Limb (tissue), 2 donors: ENCODE measurements around the gene CLIC6.

Experiments
- DNase-seq, 2 donors: peaks; one replicate each; pipeline ENCODE4 v3.0.0-alpha.2; 2016; ENCODE audit errors: extremely low spot score in 2 of 2

Gene CLIC6

DNA sequence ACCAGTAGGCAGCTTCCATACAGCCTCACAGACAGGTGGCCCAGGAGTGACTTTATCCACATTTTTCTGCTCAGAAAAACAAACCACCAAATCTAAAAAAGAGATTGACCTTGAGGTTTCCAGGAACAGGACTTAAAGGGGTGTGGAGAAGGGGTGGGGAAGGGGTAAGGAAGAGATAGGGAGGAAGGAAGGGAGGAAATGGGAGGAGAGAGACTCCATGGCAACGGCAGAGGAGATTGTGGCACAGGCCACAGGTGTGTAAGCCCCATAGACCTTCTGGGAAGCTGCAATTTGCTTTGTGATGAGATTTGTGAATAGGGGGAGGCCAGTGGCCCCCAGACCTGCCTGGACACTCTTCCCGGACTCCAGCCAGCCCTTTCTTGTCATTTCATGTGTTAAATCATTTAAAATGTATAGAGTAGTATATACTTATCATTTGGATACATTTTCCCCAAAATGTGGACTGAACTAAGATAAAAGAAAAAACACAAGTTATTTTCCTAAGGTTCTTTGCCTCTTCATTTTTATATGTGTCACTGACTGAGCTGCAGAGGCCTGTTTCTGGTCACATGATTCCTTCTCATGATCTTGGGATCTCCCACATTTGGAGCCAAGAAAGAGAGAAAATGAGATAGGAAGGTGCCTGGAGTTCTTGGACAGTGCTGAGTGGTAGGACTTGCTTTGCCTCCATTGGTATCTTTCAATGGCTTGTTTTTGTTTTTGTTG, 55.5 kb downstream of the CLIC6 start:
- no peak for DNase-seq

DNA sequence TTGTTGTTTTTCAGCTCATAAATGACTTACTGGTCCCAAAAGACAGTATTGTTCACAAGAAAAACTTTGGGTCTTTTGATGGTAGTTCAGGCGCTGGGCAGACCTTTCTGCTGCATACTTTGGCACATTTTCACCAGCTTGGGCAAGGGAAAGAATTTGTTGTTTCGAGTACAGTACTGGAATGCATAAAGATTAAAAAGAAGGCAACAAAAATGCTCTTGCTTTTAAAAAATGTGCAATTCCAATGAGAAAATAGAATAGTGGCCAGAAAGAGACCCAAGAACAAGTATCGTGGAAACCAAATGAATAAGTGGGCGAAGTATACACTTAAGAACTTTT, 56.0 kb downstream of the CLIC6 start:
- DNase-seq, result no peak

- no peak for DNase-seq
Observed at GRCh38 chr21:34726627-34727337, 58.0 kb downstream of the CLIC6 start.

GRCh38 chr21:34728479-34728878, 59.7 kb downstream of the CLIC6 start:
- DNase-seq, result no peak

DNA sequence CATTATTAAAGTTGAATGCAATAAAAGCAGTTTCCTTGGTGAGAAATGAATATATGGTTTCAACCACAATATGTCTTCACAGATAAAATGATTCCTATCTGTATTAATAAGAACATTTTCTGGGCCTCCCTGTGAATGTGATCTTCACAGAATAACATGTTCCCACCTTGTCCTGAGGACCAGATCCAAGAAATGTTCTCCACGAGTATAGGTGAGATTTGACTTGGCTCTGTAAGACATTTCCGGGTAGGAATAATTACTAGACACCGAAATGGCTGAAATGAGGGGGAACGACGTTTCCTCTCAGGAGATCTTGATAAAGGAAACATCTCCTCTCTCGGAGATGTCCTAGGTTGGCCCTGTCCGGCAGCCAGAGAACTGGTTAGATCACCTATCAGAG, 61.4 kb downstream of the CLIC6 start:
- no peak for DNase-seq

- DNase-seq, result no peak
Observed at GRCh38 chr21:34730756-34731445, 62.1 kb downstream of the CLIC6 start.

DNA sequence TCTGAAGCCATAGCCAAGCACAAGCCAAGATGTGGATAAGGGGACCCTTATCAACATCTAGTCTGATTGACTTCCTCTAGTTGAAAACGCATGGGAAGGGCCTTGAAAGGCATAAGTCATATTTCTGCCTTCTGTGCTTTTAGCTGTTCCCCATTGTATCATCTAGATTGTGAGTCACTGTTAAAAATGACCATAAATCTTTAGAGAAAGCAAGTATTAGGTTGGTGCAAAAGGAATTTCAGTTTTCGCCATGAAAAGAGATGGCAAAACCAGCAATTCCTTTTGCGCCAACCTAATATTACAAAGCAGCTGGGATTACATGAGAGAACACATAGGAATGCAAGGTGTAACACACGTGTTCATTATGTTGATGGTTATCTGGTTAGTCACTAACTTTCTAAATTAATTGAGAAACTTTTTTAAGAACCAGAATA, 63.6 kb downstream of the CLIC6 start:
- no peak for DNase-seq

DNA sequence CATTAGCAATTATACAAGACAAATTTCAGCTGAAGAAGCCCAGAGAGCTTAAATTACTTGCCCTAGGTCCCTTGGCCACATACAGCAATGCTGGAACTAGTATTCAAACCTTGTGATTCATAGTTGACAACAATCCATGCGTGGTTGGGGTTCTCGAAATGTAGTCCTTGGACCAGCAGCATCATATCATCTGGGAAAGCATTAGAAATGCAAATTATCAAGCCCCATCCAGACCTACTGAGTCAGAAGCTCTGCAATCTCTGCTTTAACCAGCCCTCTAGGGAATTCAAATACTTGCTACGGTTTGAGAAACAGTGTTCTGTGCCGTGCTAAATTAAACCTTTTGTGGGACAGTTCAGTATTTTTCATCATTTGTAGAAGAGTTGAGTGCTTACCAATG, 65.1 kb downstream of the CLIC6 start:
- DNase-seq, result no peak

DNA sequence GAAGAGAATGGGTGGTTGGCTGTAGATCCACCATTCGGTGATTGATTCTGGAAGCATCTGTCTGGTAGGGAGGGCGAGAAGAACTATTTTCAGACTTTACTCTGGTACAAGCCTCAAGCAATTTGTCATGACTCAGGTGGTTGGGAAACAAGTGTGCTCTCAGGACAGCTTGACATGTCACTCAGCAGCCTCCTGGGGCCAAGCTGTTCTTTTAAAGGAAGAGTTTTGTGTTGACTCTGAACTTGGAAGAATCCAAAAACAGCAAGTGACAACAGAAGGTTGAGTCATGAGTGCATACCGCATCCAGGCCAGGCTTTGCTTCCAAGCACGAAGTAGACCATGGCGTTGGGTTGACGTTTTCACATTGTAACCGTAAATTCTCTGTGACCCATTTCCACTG, 65.9 kb downstream of the CLIC6 start:
- DNase-seq, result no peak

DNA sequence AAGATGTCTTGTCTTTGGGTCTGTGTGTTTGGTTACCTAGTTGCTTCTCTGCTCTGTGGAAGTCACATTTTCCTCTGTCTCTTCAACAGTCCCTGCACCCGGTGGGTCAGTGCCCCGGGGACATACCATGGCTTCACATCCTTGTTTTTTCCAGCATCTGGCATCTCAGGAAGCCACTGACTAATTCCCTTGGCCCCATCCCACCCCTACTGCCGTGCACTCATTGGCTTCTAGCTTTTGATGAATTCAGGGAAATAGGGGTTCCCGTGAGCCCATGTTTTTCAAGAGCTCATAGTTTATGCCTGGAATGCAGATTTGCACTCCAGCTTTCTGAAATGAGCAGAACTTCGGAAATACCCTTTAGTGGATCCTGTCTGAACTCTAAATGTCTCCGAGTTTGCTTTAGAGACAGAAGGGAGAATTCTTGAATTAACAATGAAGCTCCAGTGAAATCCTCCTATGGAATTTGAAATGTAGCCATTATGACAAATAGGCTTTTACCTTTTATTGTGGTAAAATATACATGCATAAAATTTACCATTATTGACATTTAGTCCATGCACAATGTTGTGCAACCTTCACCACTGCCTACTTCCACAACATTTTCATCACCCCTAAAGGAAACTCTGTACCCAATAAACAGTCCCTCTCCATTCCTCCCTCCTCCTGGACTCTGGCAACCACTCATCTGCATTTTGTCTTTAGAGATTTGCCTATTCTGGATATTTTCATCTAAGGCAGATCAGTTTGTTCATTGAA, 67.5 kb downstream of the CLIC6 start:
- DNase-seq, result no peak

- DNase-seq, result no peak
Observed at GRCh38 chr21:34737115-34737514, 68.3 kb downstream of the CLIC6 start.

- no peak for DNase-seq
Observed at GRCh38 chr21:34740198-34740597, 71.4 kb downstream of the CLIC6 start.

GRCh38 chr21:34743285-34743684, 74.5 kb downstream of the CLIC6 start:
- no peak for DNase-seq

GRCh38 chr21:34743831-34744230, 75.0 kb downstream of the CLIC6 start:
- DNase-seq, result no peak

- no peak for DNase-seq
Observed at GRCh38 chr21:34744801-34745200, 76.0 kb downstream of the CLIC6 start.

- DNase-seq, result peak; percentile 74 to 85
Observed at GRCh38 chr21:34745557-34746255, 76.9 kb downstream of the CLIC6 start.

- no peak for DNase-seq
Observed at GRCh38 chr21:34748862-34749261, 80.1 kb downstream of the CLIC6 start.

DNA sequence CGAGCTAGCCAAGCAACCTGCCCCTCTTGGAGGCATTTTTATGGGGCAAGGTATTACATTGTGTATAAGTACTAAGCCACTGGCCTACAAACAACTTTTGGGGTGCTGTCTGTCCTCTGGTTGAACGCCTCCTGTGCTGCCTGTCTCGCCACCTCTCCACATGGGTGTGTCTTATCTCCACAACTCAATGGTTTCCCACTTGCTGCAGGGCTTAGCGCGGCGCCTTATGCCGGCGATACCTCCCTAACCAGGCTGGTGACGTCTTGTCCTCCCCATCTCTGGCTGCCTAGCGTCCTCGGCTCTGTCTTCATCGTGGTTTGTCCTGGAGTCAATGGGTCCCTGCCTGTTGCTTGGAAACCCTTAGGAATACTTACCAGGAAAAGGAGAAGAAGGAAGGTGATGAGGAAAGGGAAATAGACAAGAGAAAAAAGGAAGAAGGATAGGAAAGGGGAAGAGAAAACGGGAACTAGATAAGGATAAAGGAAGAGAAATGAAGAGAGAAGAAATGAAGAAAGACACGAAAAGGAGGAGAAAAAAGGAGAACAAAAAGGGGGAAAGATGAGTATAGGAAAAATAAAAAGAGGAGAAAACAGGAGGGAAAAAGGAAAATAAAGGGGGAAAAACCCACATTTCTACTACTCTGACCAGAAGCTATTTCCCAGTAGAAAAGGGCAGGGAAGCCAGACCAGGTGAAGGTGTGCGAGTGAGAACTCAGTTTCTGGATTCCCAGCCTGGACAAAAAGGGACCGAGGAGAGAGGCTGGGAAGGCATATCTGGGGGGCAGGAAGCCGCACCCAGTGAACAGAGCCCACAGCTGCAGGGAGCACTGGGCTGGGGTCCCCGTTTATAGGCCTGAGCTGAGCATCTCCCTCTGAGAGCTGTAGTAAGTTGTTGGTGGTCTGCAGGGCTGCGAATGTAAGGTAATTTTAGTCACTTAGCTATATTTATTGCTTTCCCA, 86.2 kb downstream of the CLIC6 start:
- DNase-seq, result no peak

DNA sequence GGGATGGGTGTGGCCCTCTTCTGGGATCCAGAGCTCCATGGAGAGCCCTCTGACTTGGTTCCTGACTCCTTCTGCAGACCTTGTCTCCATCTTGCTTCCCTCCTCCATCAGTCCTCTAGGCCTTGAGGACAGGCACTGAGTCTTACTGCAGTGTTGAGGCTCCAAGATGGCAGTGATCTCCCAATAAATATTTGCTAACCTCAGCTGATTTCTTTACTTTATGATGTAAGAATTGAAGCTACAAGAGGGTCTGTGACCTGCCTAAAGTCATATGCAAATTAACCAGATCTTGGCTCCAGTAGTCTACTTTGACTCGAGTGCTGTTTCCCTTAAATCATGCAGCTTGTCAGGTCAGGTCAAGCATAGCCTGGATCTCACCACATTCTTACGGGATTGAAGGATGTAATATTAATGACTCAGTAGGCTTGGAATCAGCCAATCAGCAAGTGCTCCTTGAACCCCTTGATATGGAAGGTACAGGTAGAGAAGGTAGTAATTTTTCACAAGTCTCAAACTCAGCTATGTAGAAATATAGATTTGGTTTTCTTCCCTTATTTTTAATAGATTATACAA, 93.0 kb downstream of the CLIC6 start:
- DNase-seq, result no peak

DNA sequence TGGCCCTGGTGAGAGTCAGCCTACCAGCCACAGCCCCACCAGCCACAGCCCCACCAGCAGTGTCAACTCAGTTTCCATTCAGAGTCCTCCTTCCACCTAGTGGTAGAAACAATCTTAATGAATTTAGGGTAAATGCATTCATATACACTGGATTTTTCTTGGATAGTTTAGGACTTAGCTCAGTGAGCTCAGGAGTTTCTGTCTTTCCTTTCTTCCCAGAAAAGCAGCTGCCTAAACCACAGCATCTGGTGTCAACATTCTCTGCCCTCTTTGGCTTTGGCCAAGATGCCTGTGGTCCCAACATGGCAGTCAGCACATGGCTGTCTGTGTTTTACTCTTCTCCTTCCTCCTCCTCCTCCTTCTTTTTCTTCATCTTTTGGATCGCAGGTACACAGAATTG, 94.0 kb downstream of the CLIC6 start:
- no peak for DNase-seq
